CD4-positive, alpha-beta T cell treated with Interleukin-10 for 1 hour (primary cell): ENCODE results near the gene SLC12A9.
"Not testable (repeated sequence)": the region's sequence is repeated elsewhere in the genome, so short reads cannot be mapped to it uniquely, and the experiment has no call there.

ENCODE experiments used
- DNase-seq: peaks from one replicate; pipeline ENCODE4 v3.0.0-alpha.2; 2020

Gene SLC12A9, protein sequence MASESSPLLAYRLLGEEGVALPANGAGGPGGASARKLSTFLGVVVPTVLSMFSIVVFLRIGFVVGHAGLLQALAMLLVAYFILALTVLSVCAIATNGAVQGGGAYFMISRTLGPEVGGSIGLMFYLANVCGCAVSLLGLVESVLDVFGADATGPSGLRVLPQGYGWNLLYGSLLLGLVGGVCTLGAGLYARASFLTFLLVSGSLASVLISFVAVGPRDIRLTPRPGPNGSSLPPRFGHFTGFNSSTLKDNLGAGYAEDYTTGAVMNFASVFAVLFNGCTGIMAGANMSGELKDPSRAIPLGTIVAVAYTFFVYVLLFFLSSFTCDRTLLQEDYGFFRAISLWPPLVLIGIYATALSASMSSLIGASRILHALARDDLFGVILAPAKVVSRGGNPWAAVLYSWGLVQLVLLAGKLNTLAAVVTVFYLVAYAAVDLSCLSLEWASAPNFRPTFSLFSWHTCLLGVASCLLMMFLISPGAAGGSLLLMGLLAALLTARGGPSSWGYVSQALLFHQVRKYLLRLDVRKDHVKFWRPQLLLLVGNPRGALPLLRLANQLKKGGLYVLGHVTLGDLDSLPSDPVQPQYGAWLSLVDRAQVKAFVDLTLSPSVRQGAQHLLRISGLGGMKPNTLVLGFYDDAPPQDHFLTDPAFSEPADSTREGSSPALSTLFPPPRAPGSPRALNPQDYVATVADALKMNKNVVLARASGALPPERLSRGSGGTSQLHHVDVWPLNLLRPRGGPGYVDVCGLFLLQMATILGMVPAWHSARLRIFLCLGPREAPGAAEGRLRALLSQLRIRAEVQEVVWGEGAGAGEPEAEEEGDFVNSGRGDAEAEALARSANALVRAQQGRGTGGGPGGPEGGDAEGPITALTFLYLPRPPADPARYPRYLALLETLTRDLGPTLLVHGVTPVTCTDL

GRCh38 chr7:100852048-100852872, at the start of gene SLC12A9:
SLC12A9 (plus strand) TSS chr7:100852713; CDS start chr7:100854198, 1,485 bp downstream.
- peak; percentile 86 for DNase-seq

- DNase-seq = no peak
These were observed 49.6 kb upstream of the SLC12A9 start for GRCh38 chr7:100802951-100803350.

- DNase-seq = peak; percentile 58
These were observed 48.9 kb upstream of the SLC12A9 start for GRCh38 chr7:100803398-100804161.

- no peak for DNase-seq
These were observed 47.7 kb upstream of the SLC12A9 start for GRCh38 chr7:100804681-100805431.

- no peak for DNase-seq
These were observed 46.2 kb upstream of the SLC12A9 start for GRCh38 chr7:100806276-100806675.

DNA sequence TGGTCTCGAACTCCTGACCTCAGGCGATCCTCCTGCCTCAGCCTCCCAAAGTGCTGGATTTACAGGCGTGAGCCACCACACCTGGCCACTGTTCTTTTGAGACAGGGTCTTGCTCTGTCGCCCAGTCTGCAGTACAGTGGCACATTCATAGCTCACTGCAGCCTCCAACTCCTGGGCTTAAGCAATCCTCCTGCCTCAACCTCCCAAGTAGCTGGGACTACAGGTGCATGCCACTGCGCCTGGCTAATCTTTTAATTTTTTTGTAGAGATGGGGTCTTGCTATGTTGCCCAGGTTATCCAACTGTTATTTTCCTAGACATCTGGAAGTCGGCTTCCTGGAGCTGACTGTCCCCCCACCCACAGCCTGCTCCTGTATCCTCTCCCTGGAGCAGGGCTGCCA, 45.6 kb upstream of the SLC12A9 start:
- DNase-seq = not testable (repeated sequence)

DNA sequence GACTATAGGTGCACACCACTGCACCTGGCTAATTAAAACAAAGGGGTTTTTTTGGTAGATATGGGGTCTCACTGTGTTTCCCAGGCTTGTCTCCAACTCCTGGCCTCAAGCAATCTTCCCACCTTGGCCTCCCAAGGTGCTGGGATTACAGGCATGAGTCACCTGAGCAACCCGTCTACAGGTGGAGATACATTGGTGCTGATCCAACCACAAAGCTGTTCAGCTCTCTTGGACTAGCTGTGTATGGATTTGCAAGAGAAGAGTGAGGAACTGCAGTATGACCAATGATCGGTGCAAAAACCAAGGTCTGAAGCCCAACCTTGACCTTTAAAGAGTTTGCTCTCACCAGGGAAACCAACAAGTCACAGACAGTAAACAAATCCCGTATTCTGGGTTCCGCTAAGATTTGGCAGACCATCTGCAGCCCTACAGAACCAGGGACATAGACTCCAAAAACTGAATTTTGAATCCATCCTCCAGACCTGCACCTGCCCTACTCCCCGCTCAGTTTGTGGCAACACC, 44.1 kb upstream of the SLC12A9 start:
- no peak for DNase-seq

DNA sequence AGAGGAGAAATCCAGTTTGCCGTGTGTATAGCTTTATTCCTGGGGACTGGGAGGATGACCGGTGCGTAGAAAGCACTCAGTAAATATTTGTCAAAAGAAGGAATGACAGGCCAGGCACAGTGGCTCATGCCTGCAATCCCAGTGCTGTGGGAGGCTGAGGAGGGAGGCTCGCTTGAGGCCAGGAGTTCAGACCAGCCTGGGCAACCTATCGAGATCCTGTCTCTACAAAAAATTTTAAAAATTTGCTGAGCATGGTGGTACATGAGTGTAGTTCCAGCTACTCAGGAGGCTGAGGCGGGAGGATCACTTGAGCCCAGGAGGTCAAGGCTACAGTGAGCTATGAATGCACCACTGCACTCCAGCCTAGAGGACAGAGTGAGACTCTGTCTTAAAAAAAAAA, 41.0 kb upstream of the SLC12A9 start:
- DNase-seq = no peak

DNA sequence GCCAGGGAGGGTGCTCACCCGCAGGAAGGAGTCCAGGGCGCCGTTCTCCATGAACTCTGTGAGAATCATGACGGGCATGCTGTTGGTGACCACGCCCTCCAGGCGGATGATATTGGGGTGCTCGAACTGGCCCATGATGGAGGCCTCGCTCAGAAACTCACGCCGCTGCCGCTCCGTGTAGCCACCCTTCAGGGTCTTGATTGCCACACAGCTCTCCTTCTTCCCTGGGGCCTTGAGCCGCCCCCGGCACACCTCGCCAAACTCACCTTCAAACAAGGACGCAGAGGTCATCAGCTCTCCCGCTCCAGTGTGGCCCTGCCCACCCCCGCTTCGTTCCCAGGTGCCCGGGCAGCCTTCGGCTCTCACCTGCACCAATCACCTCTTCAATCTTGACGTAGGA, 39.8 kb upstream of the SLC12A9 start:
- DNase-seq = no peak

- DNase-seq = not testable (repeated sequence)
These were observed 36.0 kb upstream of the SLC12A9 start for GRCh38 chr7:100816515-100816914.

- DNase-seq = no peak
These were observed 35.4 kb upstream of the SLC12A9 start for GRCh38 chr7:100817097-100817496.

DNA sequence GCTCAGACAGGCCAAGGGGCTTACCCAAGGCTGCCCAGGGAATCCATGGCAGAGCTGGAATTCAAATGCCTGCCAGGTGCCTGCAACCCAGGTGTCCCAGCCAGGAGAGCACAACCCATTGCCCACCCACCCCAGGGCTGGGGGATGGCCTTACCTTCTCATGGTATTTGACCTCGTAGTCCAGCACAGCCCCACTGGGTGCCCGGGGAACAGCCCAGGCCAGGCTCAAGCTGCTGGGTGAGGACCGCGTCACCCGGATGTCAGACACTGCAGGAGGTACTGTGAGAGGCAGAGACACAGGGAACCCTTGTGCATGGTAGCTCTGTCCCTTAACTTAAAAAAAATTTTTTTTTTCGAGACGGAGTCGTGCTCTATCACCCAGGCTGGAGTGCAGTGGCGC, 34.1 kb upstream of the SLC12A9 start:
- DNase-seq = no peak

DNA sequence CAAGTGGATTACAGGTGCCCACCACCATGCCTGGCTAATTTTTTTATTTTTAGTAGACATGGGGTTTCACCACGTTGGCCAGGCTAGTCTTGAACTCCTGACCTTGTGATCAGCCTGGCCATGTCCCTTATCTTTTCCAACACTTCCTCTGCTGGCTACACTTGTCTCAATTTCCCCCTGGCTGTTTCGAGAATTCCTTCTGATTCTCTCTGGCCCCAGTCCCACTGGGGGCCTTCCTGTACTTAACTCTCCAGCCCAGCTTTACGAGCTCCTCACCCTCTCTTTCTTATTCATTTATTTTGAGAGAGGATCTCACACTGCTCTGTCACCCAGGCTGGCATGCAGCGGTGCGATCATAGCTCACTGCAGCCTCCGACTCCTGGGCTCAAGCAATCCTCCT, 33.7 kb upstream of the SLC12A9 start:
- DNase-seq = no peak

GRCh38 chr7:100819586-100819985, 32.9 kb upstream of the SLC12A9 start:
- DNase-seq = no peak

- DNase-seq = no peak
These were observed 30.0 kb upstream of the SLC12A9 start for GRCh38 chr7:100822236-100823139.

DNA sequence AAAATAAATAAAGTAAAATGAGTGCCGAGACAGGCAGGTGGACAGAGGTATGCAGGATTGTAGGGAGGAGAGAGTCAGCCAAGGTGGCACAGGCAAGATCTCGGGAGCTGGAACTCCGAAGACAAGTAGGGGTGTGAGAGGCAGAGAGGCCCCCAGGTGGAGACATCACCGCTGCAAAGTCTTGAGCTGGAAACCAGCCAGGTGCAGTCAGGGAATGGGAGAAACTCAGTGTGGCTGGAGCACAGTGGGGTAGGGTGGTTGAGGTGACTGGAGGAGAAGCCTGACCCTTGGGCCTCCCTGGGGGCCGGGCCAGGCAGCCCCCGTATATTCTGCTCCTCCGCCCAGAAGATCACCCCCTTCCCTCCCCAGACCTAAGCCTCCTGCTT, 29.4 kb upstream of the SLC12A9 start:
- DNase-seq = no peak

DNA sequence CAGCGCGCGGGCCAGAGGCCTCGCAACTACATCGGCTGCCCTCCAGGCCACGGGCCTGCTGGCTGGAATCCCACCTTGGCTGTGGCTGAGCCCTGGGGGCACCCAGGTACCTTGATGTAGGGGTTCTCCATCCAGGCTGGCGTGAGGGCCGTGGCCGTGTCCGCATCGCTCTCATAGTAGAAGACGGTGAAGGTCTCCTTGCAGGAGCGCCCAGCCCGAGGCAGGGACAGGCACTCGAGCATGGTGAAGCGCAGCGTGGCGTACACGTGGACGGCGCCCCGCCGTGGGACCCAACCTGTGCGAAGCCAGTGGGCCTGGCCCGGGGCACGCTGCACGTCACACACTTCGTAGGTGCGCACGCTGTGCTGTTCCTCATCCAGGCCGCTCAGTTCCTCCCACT, 29.0 kb upstream of the SLC12A9 start:
- DNase-seq = no peak

- DNase-seq = no peak
These were observed 27.9 kb upstream of the SLC12A9 start for GRCh38 chr7:100824499-100825214.

DNA sequence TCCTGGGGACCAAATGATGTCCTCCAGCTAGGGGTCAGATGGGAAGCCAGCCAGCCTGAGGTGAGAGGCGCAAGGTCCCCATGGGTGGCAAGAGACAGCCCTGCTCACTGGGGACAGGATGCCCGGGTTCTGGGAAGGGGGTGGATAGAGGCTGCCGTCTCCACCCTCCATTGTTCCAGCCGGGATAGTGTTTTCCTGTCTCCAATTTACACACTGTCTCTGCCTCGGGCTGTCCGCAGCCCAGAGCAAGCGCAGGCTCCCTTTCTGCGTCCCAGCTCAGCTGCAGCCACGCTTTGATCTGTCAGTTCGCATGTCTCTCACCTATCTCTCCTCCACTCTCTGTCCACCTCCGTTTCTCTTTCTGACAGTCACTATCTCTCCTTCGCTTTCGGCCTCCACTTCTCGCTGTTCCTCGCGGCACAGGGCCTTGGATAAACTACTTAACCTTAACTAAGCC, 27.3 kb upstream of the SLC12A9 start:
- no peak for DNase-seq
